PC-9 (cell line): ENCODE measurements around the gene DIAPH2. TPM values are rescaled to one million over a fixed set of nuclear protein-coding genes. Genes with fewer than 3 reads are reported as not detected.

ENCODE experiments used
- BruUV-seq: library from RNA; stranded (reverse); fragments of 400-500 nt; replicated peaks from 2 replicates; lab custom pipeline; 2021; lab: Mats Ljungman, UMichigan
- CTCF ChIA-PET: fragments of 300-600 bp; sonication (Branson Sonifier 250); formaldehyde crosslinking; loops from one replicate; lab custom pipeline; 2022; ENCODE audit warnings: antibody characterized with exemption; lab: Charles Lee
- POLR2A ChIA-PET: fragments of 300-600 bp; sonication (Branson Sonifier 250); formaldehyde crosslinking; loops from one replicate; lab custom pipeline; 2022; ENCODE audit warnings: antibody characterized with exemption; ENCODE audit not compliant: unreplicated experiment; lab: Charles Lee
- DNase-seq, 2 experiments: peaks; one replicate each; pipeline versions ENCODE4 v3.0.0 to v3.0.0-alpha.2; 2015 to 2022; ENCODE audit warnings: mixed read lengths in 1 of 2
- H2AFZ ChIP-seq: fragments of 200-600 bp; sonication (generic); 2 replicates; pipeline ENCODE4 v1.8.1; 2017; ENCODE audit warnings: antibody characterized with exemption
- H3F3A ChIP-seq: fragments of 200-600 bp; sonication (generic); 2 replicates; pipeline ENCODE4 v1.8.1; 2017; ENCODE audit warnings: antibody characterized with exemption, mild to moderate bottlenecking, low read depth; ENCODE audit not compliant: insufficient read depth
- H3K27ac ChIP-seq: fragments of 200-600 bp; sonication (generic); 2 replicates; pipeline ENCODE4 v1.6.1; 2016; ENCODE audit warnings: mixed run types
- H3K27me3 ChIP-seq: fragments of 200-600 bp; sonication (generic); 2 replicates; pipeline ENCODE4 v1.6.1; 2016; ENCODE audit warnings: low read depth, mixed run types; ENCODE audit not compliant: insufficient read depth
- H3K36me3 ChIP-seq: fragments of 200-600 bp; sonication (generic); 2 replicates; pipeline ENCODE4 v1.6.1; 2016; ENCODE audit warnings: low read depth, mixed run types
- H3K4me1 ChIP-seq: fragments of 200-600 bp; sonication (generic); replicated peaks from 2 replicates; pipeline ENCODE4 v1.6.1; 2016; ENCODE audit warnings: mixed run types; ENCODE audit not compliant: insufficient read depth
- H3K4me2 ChIP-seq: fragments of 200-600 bp; sonication (generic); 2 replicates; pipeline ENCODE4 v1.6.1; 2017; ENCODE audit warnings: mixed run types
- H3K4me3 ChIP-seq: fragments of 200-600 bp; sonication (generic); 2 replicates; pipeline ENCODE4 v1.6.1; 2016; ENCODE audit warnings: mixed run types
- H3K79me2 ChIP-seq: fragments of 200-600 bp; sonication (generic); 2 replicates; pipeline ENCODE4 v1.6.1; 2017; ENCODE audit warnings: low read depth, mixed run types
- H3K9me2 ChIP-seq: fragments of 200-600 bp; sonication (generic); 2 replicates; pipeline ENCODE4 v1.8.1; 2017; ENCODE audit warnings: mild to moderate bottlenecking; ENCODE audit not compliant: insufficient read depth
- H3K9me3 ChIP-seq: fragments of 200-600 bp; sonication (generic); 2 replicates; pipeline ENCODE4 v1.8.1; 2016; ENCODE audit warnings: low read depth; ENCODE audit not compliant: insufficient read depth
- H4K20me1 ChIP-seq: fragments of 200-600 bp; sonication (generic); 2 replicates; pipeline ENCODE4 v1.8.1; 2017; ENCODE audit not compliant: insufficient read depth
- CTCF ChIP-seq: fragments of 200-600 bp; sonication (generic); conservative IDR thresholded peaks from 2 replicates; pipeline ENCODE4 v1.6.1; 2017; ENCODE audit warnings: mixed run types, antibody characterized with exemption, mild to moderate bottlenecking, moderate library complexity
- EZH2 ChIP-seq: fragments of 200-600 bp; sonication (generic); IDR thresholded peaks from 2 replicates; pipeline ENCODE4 v1.8.0; 2017; ENCODE audit warnings: antibody characterized with exemption, low read depth
- intact Hi-C: fragments of 100-400 bp; cut with micrococcal nuclease; formaldehyde crosslinking; loops from one replicate; pipeline ENCODE4 v1.10.0; 2022; ENCODE audit not compliant: unreplicated experiment
- total RNA-seq: library from RNA; stranded (reverse); gene quantifications from 2 replicates; pipeline ENCODE4 v1.2.3, GENCODE V29; 2021

Gene DIAPH2
- total RNA-seq, 1 experiment from 2014 or later, result 12.0 TPM

GRCh38 chrX:96696462-96696861, 11.8 kb downstream of the DIAPH2 start:
- Histone ChIP-seq H3K4me3 (no peak overlapping the region), H3K9me2 (no peaks in the 10 kb centered on the region), H2AFZ (no peak overlapping the region), H3K4me1 (no peaks in the 10 kb centered on the region), H3K36me3 (no peaks in the 10 kb centered on the region), H3K27me3 (no peaks in the 10 kb centered on the region), H3K9me3 (no peaks in the 10 kb centered on the region), H3K4me2 (no peak overlapping the region), H3F3A (no peaks in the 10 kb centered on the region), H3K79me2 (peaks cover 4% of the 10 kb centered on the region; the same call in 1 of the 2 replicates), H4K20me1 (no peaks in the 10 kb centered on the region), H3K27ac (no peak overlapping the region)
- TF ChIP-seq EZH2 (no peak), CTCF (no peak)
- POLR2A ChIA-PET, result no interaction called here
- DNase-seq, result no peak
- intact Hi-C loops, result no loop called here
- no TSS peak for BruUV-seq
- CTCF ChIA-PET, result no interaction called here

DNA sequence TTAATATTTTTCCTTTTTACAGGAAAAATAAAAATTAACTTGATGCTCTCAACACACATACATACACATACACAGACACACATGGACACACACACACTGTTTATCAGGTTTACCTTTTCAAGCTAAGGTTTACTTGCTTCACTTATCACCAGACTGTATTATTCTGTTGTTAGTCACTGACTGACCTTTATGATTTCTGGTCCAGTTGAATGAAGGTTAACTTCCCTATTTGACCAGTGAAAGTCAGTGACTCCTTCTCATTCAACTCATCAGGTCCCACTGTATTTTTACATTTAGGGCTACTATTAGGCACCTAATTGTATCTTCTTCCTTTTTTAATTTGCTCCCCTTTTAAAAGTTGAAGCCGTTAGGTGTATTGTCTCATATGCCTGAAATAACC, 16.0 kb downstream of the DIAPH2 start:
- H3K4me1 ChIP-seq, result no peaks in the 10 kb centered on the region

GRCh38 chrX:96703379-96703778, 18.7 kb downstream of the DIAPH2 start:
- Histone ChIP-seq H3K79me2 (no peaks in the 10 kb centered on the region), H3K27ac (no peak overlapping the region), H3K27me3 (no peaks in the 10 kb centered on the region), H3K4me2 (no peak overlapping the region), H3K4me1 (no peaks in the 10 kb centered on the region), H3K36me3 (no peaks in the 10 kb centered on the region), H3K9me2 (no peaks in the 10 kb centered on the region), H3K4me3 (no peak overlapping the region), H2AFZ (no peak overlapping the region), H4K20me1 (no peaks in the 10 kb centered on the region), H3F3A (no peaks in the 10 kb centered on the region), H3K9me3 (no peaks in the 10 kb centered on the region)
- ChIA-PET POLR2A (no interaction called here), CTCF (no interaction called here)
- TF ChIP-seq EZH2, result no peak
- TF ChIP-seq CTCF, result no peak
- intact Hi-C loops, result no loop called here
- no peak for DNase-seq
- BruUV-seq, result no TSS peak

More for the DNA sequence above, 16.0 kb downstream of the DIAPH2 start:
- H3K79me2 ChIP-seq, result no peaks in the 10 kb centered on the region
- DNase-seq, result no peak
- H3K27me3 ChIP-seq, result no peaks in the 10 kb centered on the region
- intact Hi-C loops, result no loop called here
- CTCF ChIA-PET, result no interaction called here
- no peaks in the 10 kb centered on the region for H3F3A ChIP-seq
- no peaks in the 10 kb centered on the region for H3K36me3 ChIP-seq
- no peak overlapping the region for H3K4me3 ChIP-seq
- H3K9me2 ChIP-seq, result no peaks in the 10 kb centered on the region
- no peak overlapping the region for H3K27ac ChIP-seq
- BruUV-seq, result no TSS peak
- H3K9me3 ChIP-seq, result no peaks in the 10 kb centered on the region
- POLR2A ChIA-PET, result no interaction called here
- TF ChIP-seq EZH2 (no peak), CTCF (no peak)
- no peak overlapping the region for H3K4me2 ChIP-seq
- no peak overlapping the region for H2AFZ ChIP-seq
- H4K20me1 ChIP-seq, result no peaks in the 10 kb centered on the region
